ENCODE data around the gene COA7.
A peak's percentile ranks its signal among the peaks of the same experiment; 100 is the strongest.
"Not testable (repeated sequence)": the region's sequence is repeated elsewhere in the genome, so short reads cannot be mapped to it uniquely, and the experiment has no call there.

COA7 gene

GRCh38 chr1:52686830-52687229 is 11.3 kb downstream of the COA7 start:
- H3K9me3 ChIP-seq (replicated peaks; ENCODE audit: insufficient read depth, low read length), result no peaks in the 10 kb centered on the region
- no peak for DNase-seq
- H3K4me1 ChIP-seq (ENCODE audit: low read length), result peaks cover 3% of the 10 kb centered on the region; the same call in 1 of the 2 replicates
- no peaks in the 10 kb centered on the region for H3K27me3 ChIP-seq (replicated peaks; ENCODE audit: insufficient read depth, low read length)
- no peak overlapping the region for H3K4me3 ChIP-seq (ENCODE audit: low read length)
- H3K4me2 ChIP-seq (ENCODE audit: low read depth, low read length), result no peak overlapping the region
- H3K9ac ChIP-seq (ENCODE audit: low read length), result no peak overlapping the region
- peaks cover 14% of the 10 kb centered on the region for H3K79me2 ChIP-seq (ENCODE audit: low read length)
- H4K20me1 ChIP-seq (ENCODE audit: insufficient read depth, low read length), result no peaks in the 10 kb centered on the region
- 0 out of 2 replicates have a peak, but pooled peaks cover 4% of the 10 kb centered on the region for H3F3A ChIP-seq (ENCODE audit: insufficient read depth, low read length)
- TF ChIP-seq, protein P1, sequence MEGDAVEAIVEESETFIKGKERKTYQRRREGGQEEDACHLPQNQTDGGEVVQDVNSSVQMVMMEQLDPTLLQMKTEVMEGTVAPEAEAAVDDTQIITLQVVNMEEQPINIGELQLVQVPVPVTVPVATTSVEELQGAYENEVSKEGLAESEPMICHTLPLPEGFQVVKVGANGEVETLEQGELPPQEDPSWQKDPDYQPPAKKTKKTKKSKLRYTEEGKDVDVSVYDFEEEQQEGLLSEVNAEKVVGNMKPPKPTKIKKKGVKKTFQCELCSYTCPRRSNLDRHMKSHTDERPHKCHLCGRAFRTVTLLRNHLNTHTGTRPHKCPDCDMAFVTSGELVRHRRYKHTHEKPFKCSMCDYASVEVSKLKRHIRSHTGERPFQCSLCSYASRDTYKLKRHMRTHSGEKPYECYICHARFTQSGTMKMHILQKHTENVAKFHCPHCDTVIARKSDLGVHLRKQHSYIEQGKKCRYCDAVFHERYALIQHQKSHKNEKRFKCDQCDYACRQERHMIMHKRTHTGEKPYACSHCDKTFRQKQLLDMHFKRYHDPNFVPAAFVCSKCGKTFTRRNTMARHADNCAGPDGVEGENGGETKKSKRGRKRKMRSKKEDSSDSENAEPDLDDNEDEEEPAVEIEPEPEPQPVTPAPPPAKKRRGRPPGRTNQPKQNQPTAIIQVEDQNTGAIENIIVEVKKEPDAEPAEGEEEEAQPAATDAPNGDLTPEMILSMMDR (IDR thresholded peaks at IDR 0.05; ENCODE audit: low read length), result no peak
- TF ChIP-seq EZH2phosphoT487 (IDR thresholded peaks at IDR 0.05; ENCODE audit: low read length), result no peak
- no peak overlapping the region for H3K27ac ChIP-seq (ENCODE audit: low read length)
- no peak overlapping the region for H2AFZ ChIP-seq (ENCODE audit: low read length)
- no peaks in the 10 kb centered on the region for H3K9me2 ChIP-seq (replicated peaks; ENCODE audit: insufficient read depth, low read length)
- H3K36me3 ChIP-seq (replicated peaks; ENCODE audit: insufficient read depth, low read length), result peaks cover under 1% of the 10 kb centered on the region; the same call in 1 of the 2 replicates

GRCh38 chr1:52686261-52686751 is 11.8 kb downstream of the COA7 start:
- H3K4me3 ChIP-seq (ENCODE audit: low read length); H3K9ac ChIP-seq (ENCODE audit: low read length); H4K20me1 ChIP-seq (ENCODE audit: insufficient read depth, low read length); H3K4me1 ChIP-seq (ENCODE audit: low read length); H3K27ac ChIP-seq (ENCODE audit: low read length); H3K9me3 ChIP-seq (replicated peaks; ENCODE audit: insufficient read depth, low read length); H2AFZ ChIP-seq (ENCODE audit: low read length); H3K27me3 ChIP-seq (replicated peaks; ENCODE audit: insufficient read depth, low read length); H3K9me2 ChIP-seq (replicated peaks; ENCODE audit: insufficient read depth, low read length); H3F3A ChIP-seq (ENCODE audit: insufficient read depth, low read length); H3K36me3 ChIP-seq (replicated peaks; ENCODE audit: insufficient read depth, low read length); H3K4me2 ChIP-seq (ENCODE audit: low read depth, low read length): not testable (repeated sequence)
- peaks cover 10% of the 10 kb centered on the region for H3K79me2 ChIP-seq (ENCODE audit: low read length)
- DNase-seq, result peak; percentile 73
- TF ChIP-seq, protein P1 (IDR thresholded peaks at IDR 0.05; ENCODE audit: low read length), result peak; percentile 64

DNA sequence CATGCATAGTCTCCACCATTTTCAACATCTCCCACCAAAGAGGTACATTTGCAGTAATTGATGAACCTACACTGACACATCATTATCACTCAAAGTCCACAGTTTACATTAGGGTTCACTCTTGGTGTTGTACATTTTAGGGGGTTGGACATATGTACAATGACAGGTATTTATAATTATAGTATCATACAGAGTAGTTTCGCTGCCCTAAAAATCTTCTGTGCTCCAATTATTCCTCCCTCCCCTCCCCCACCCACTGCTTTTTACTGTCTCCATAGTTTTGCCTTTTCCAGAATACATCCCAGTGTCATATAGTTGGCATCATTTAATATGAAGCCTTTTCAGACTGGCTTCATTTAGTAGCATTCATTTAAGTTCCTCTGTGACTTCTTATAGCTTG is 13.6 kb downstream of the COA7 start:
- Histone ChIP-seq H3K27ac (ENCODE audit: low read length) (no peak overlapping the region), H2AFZ (ENCODE audit: low read length) (no peak overlapping the region), H3K4me3 (ENCODE audit: low read length) (no peak overlapping the region), H3K36me3 (replicated peaks; ENCODE audit: insufficient read depth, low read length) (no peaks in the 10 kb centered on the region), H3K9me2 (replicated peaks; ENCODE audit: insufficient read depth, low read length) (no peaks in the 10 kb centered on the region), H4K20me1 (ENCODE audit: insufficient read depth, low read length) (no peaks in the 10 kb centered on the region), H3F3A (ENCODE audit: insufficient read depth, low read length) (no peaks in the 10 kb centered on the region), H3K4me1 (ENCODE audit: low read length) (peaks cover 3% of the 10 kb centered on the region; the same call in 1 of the 2 replicates), H3K79me2 (ENCODE audit: low read length) (peaks cover 6% of the 10 kb centered on the region; the same call in 1 of the 2 replicates), H3K27me3 (replicated peaks; ENCODE audit: insufficient read depth, low read length) (no peaks in the 10 kb centered on the region), H3K9me3 (replicated peaks; ENCODE audit: insufficient read depth, low read length) (no peaks in the 10 kb centered on the region), H3K4me2 (ENCODE audit: low read depth, low read length) (no peak overlapping the region), H3K9ac (ENCODE audit: low read length) (no peak overlapping the region)
- TF ChIP-seq, protein P1 (IDR thresholded peaks at IDR 0.05; ENCODE audit: low read length), result no peak
- TF ChIP-seq EZH2phosphoT487 (IDR thresholded peaks at IDR 0.05; ENCODE audit: low read length) (no peak), EZH2 (optimal IDR thresholded peaks at IDR 0.05; ENCODE audit: low read depth, low read length) (no peak)
- DNase-seq, result no peak

Data from MM.1S (cell line).